SKM-1 treated with dmso at 0.1 percent for 144 hours (cell line): ENCODE data around the gene RRAGC.

ENCODE experiments used
- DNase-seq: peaks from one replicate; lab custom pipeline; 2025; ENCODE audit not compliant: unreplicated experiment; lab: John Stamatoyannopoulos, UW

Gene RRAGC

GRCh38 chr1:38859561-38860453, at the start of gene RRAGC:
Gene RRAGC, minus strand, starts transcription at chr1:38859772. Its CDS starts 126 bp downstream, at chr1:38859646.
- peak; percentile 91 for DNase-seq

GRCh38 chr1:38908821-38909220, 49.2 kb upstream of the RRAGC start:
- DNase-seq = no peak

GRCh38 chr1:38905985-38906384, 46.4 kb upstream of the RRAGC start:
- no peak for DNase-seq

- DNase-seq = no peak
Observed at GRCh38 chr1:38899560-38899959, 40.0 kb upstream of the RRAGC start.

- no peak for DNase-seq
Observed at GRCh38 chr1:38898653-38899230, 39.2 kb upstream of the RRAGC start.

GRCh38 chr1:38896169-38896568, 36.6 kb upstream of the RRAGC start:
- DNase-seq = no peak

GRCh38 chr1:38892976-38893375, 33.4 kb upstream of the RRAGC start:
- no peak for DNase-seq

- DNase-seq = no peak
Observed at GRCh38 chr1:38891753-38892152, 32.2 kb upstream of the RRAGC start.

GRCh38 chr1:38889589-38889988, 30.0 kb upstream of the RRAGC start:
- no peak for DNase-seq

- DNase-seq = no peak
Observed at GRCh38 chr1:38888423-38889333, 29.1 kb upstream of the RRAGC start.

GRCh38 chr1:38885092-38885491, 25.5 kb upstream of the RRAGC start:
- DNase-seq = no peak

- no peak for DNase-seq
Observed at GRCh38 chr1:38881487-38881886, 21.9 kb upstream of the RRAGC start, which contains the start of gene GJA9. Gene GJA9, minus strand, starts transcription at chr1:38881587. Its CDS starts 5,489 bp downstream, at chr1:38876098.

- DNase-seq = no peak
Observed at GRCh38 chr1:38875811-38876210, 16.2 kb upstream of the RRAGC start.

GRCh38 chr1:38873027-38873969, 13.7 kb upstream of the RRAGC start, which contains the start of gene MYCBP:
Gene MYCBP, minus strand, starts transcription at chr1:38873348. Its CDS starts 43 bp downstream, at chr1:38873305.
- peak; percentile 89 for DNase-seq

GRCh38 chr1:38872401-38873026, 12.9 kb upstream of the RRAGC start:
- no peak for DNase-seq

- no peak for DNase-seq
Observed at GRCh38 chr1:38870996-38871395, 11.4 kb upstream of the RRAGC start.

- no peak for DNase-seq
Observed at GRCh38 chr1:38867208-38867607, 7.6 kb upstream of the RRAGC start.

GRCh38 chr1:38865112-38865715, 5.6 kb upstream of the RRAGC start:
- DNase-seq = no peak

- no peak for DNase-seq
Observed at GRCh38 chr1:38860454-38860795, 853 bp upstream of the RRAGC start.
